ENCODE results near the gene UXS1.

Gene UXS1

GRCh38 chr2:106106622-106107508 is 87.2 kb downstream of the UXS1 start:
- no peak for DNase-seq

- DNase-seq = no peak
Observed at GRCh38 chr2:106105151-106105922, 88.8 kb downstream of the UXS1 start.

- peak in 1 of 2 experiments; percentile 65 for DNase-seq
Observed at GRCh38 chr2:106104332-106105062, 89.6 kb downstream of the UXS1 start.

- no peak for DNase-seq
Observed at GRCh38 chr2:106099691-106100090, 94.4 kb downstream of the UXS1 start.

- no peak for DNase-seq
Observed at GRCh38 chr2:106098664-106099063, 95.4 kb downstream of the UXS1 start.

GRCh38 chr2:106098081-106098480 is 96.0 kb downstream of the UXS1 start:
- DNase-seq = no peak

- no peak for DNase-seq
Observed at GRCh38 chr2:106097038-106098000, 96.8 kb downstream of the UXS1 start.

- DNase-seq = no peak
Observed at GRCh38 chr2:106096299-106097037, 97.6 kb downstream of the UXS1 start.

- DNase-seq = no peak
Observed at GRCh38 chr2:106095478-106096298, 98.4 kb downstream of the UXS1 start.

- DNase-seq = no peak
Observed at GRCh38 chr2:106094131-106094841, 99.8 kb downstream of the UXS1 start.

- no peak for DNase-seq
Observed at GRCh38 chr2:106090916-106091618, 103.0 kb downstream of the UXS1 start.

GRCh38 chr2:106089611-106090010 is 104.5 kb downstream of the UXS1 start:
- DNase-seq = no peak

GRCh38 chr2:106085181-106085940 is 108.7 kb downstream of the UXS1 start:
- DNase-seq = no peak

GRCh38 chr2:106080959-106081358 is 113.1 kb downstream of the UXS1 start:
- no peak for DNase-seq

- DNase-seq = no peak
Observed at GRCh38 chr2:106078096-106078495, 116.0 kb downstream of the UXS1 start.

- DNase-seq = no peak
Observed at GRCh38 chr2:106076941-106077340, 117.2 kb downstream of the UXS1 start.

GRCh38 chr2:106075048-106075447 is 119.1 kb downstream of the UXS1 start:
- no peak for DNase-seq

- DNase-seq = no peak
Observed at GRCh38 chr2:106073678-106074406, 120.3 kb downstream of the UXS1 start.

Measured in SW 1271 (cell line).